Muscle of arm (tissue), 12 donors: ENCODE results near the gene HNRNPR. TPM values are rescaled to one million over a fixed set of nuclear protein-coding genes. Genes with fewer than 3 reads are reported as not detected.
A peak's percentile ranks its signal among the peaks of the same experiment; 100 is the strongest.

Source experiments
- DNase-seq: peaks from one replicate; pipeline ENCODE4 v3.0.0-alpha.2; 2013
- polyA plus RNA-seq, 12 donors: library from polyadenylated mRNA; unstranded; fragments of 120-200 nt; gene quantifications; one replicate each; pipeline ENCODE4 v1.2.1, GENCODE V29; 2013; ENCODE audit not compliant: insufficient read length in 12 of 12

The HNRNPR gene
- polyA plus RNA-seq, 12 donors = 113 to 257 (median 151) TPM; not detected in 1

DNA sequence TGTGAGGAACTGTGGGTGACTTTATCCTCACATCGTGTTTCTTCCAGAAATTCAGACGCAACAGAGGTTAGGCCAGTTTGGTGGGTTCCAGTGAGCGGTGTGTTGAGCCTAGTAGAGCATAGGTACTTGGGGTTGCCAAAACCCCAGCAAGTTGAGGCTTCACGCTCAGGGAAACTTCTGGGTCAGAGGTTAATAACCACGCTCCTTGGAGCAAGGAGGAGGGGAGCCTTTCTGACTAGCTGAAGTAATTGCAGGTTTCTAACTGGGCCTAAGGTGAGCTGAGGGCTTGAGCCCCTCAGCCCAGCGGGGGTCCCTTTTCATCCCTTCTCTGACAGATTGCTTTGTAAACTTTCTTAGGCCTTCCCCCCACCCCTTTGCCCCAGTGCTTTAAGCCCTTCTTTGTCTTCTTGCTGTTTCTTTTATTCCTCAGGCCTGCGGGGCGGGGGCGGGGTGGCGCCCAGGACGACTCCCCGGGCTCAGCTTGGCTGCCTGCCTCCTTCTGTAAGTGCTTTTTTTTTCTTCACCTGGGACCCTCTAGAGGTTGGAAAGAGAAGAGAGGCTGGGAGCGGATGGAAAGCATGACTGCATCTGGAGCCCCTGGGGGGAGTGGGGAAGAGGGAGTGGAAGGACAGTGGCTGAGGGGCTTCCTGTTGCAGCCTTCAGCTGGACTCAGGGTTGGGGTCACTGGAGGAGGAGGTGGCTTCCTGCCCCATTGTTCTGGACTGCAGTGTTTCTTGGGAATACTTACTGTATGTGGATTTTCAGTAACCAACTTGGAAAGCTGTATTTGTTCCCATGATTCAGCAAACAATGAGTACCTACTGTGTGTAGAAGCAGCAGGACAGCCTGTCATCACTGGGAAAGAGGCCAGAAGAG is 26.9 kb upstream of the HNRNPR start:
- DNase-seq = peak; percentile 56

GRCh38 chr1:23370330-23370708 is 26.2 kb upstream of the HNRNPR start:
- DNase-seq = no peak

- peak; percentile 95 for DNase-seq
These were observed 25.4 kb upstream of the HNRNPR start, which contains the start of gene ZNF436 for GRCh38 chr1:23369335-23370013. TSS of gene ZNF436 (minus strand) at chr1:23369836. CDS start at chr1:23368005, 1,831 bp downstream.

GRCh38 chr1:23368562-23369334 is 24.7 kb upstream of the HNRNPR start:
- DNase-seq = peak; percentile 94

DNA sequence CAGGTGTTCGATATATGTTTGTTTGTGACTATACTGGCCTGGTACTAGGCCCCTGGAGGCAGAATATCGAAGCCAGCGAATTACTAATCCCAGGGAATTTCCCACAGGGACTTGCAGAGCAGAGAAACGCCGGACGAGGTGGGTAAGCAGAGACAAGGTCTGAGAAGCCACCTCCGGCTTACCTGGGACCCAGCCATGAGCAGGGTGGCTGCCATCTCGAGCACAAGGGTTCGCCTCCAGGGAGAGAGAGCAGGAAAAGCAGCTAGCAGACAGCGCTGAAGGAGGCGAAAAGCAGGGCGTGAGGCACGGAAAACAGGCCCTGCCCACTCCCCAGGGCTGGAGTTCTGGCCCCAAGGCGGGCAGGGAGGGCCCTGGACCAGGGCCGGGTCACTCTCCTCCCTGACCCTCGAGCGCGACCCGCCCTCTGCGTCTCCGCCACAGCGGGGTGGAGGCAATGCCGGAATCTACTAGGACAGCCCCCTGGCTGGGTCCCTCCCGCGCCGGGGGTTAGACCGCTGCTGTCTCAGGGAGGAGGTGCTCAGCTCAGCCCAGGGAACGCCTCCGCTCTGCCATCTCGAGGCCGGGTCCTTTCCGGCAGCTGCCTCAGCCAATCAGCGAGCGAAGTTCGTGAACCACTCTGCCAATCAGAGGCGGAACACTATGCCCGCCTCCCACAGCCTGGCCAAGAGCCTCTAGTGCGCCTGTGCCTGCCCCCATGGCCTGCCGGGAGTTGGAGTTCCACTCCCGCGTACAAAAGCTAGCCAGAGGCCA is 23.9 kb upstream of the HNRNPR start:
- peak; percentile 98 for DNase-seq

DNA sequence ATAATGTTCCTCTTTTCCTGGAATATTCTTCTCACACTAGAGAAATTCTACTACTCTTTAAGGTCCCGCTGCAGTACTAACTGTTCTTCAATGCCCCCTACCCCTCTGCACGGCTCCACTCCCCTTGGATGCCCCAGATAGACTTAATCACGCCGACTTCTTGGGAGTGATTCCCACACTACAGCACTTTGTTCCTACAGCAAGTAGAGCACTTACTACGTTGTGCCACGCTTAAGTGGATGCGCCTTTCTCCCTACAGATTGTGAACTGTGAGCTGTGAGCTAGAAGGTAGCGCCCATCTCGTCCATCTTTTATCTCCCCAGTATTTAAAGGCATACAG is 23.3 kb upstream of the HNRNPR start:
- no peak for DNase-seq

DNA sequence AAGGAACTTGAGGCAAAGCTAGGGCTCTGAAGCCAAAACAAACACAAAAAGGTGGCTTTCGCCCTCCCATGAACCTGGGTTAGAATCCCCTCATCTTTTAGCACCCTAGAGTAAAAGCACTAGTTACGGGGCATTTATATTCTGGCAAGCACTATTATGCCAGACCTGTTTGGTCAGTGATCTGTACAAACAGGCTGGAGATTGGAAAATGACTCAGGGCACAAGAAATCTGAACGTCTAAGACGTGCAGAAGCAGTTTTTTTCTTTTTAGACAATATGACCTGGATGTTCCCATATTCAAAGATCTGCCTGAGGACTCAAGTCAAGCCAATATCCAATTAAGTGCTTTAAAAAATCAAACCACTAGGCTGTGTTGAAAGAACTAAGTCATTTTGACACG is 22.5 kb upstream of the HNRNPR start:
- DNase-seq = no peak

GRCh38 chr1:23366146-23366545 is 22.1 kb upstream of the HNRNPR start:
- no peak for DNase-seq

- DNase-seq = no peak
These were observed 18.2 kb upstream of the HNRNPR start for GRCh38 chr1:23362218-23362713.

- no peak for DNase-seq
These were observed 14.3 kb upstream of the HNRNPR start for GRCh38 chr1:23358310-23358875.

GRCh38 chr1:23357138-23357908 is 13.2 kb upstream of the HNRNPR start:
- DNase-seq = peak; percentile 75

DNA sequence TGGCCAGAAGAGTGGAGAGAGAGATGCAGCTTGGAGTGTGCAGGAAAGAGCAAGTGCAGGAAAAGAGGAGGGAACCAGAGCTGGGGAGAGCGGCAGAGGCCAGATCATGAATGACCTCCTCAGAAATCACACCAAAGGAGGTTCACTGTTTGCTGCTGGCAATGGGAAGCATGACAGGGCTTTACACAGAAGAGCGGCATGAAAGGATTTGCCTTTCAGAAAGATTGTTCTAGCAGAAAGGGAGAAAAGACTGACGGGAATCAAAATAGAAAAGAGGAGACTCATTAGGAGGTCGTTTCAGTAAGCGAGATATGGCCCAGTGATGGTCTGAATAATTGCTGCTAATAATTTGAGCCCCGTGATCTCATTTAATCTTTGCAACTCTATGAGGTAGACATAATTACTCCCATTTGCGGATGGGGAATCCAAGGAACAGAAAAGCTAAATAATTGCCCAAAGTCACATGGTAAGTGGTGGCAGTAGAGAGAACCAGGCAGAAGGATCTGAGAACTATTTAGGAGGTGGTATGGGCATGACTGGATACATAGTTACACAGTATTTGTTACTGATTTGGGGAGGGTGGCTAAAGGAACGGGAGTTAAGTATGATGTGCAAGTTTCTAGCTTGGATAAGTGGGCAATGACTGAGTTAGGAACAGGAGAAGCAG is 12.5 kb upstream of the HNRNPR start:
- DNase-seq = no peak

DNA sequence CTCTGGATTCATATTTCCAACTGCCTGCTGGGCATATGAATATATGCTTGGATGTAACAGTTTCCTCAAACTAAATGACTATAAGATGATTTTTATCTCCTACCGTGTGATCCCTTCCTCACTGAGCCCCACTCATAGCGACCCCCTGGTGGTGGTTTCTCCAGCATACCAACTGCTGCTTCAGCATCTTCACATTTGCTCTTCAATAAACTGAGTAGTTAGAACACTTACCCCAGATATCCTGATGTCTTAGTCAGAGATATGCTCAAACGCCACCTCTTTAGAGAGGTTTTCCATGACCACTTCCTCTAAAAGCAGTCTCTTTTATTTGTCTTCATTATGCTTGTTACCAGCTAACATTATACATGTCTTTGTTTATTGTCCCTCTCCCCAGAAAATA is 10.2 kb upstream of the HNRNPR start:
- DNase-seq = no peak

- no peak for DNase-seq
These were observed 8.1 kb upstream of the HNRNPR start for GRCh38 chr1:23352096-23352695.

GRCh38 chr1:23345920-23346319 is 1.8 kb upstream of the HNRNPR start:
- DNase-seq = no peak

DNA sequence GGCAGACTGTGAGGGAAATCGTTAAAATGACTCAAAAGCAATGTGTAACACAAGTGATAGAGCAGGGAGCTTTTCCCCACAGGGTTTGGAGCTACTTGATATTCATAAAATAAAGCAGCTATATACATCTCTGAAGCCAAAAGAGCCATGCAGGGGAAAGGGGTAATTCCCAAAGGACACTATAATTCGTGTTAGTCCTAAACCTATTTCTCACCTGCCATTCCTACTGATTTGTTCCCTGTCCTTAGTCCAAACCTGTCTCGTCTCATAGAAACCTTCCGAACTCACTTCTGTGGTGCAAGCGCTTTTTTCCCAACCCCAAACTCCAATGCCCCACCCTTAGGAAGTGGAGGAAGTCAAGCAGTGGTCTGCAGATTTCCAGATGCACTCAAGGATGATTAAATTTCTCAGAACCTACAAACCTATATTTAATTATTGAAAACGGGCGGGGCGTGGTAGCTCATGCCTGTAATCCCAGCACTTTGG is 946 bp upstream of the HNRNPR start:
- no peak for DNase-seq

- peak; percentile 50 for DNase-seq
These were observed 618 bp downstream of the HNRNPR start for GRCh38 chr1:23343221-23344110.
